ENCODE results near the gene TNFRSF25. TPM values are rescaled to one million over a fixed set of nuclear protein-coding genes. Genes with fewer than 3 reads are reported as not detected.
"Not testable (repeated sequence)": the region's sequence is repeated elsewhere in the genome, so short reads cannot be mapped to it uniquely, and the experiment has no call there.

Gene TNFRSF25
- total and polyA plus RNA-seq, 9 of the 15 experiments (the other 6 are each of a cell fraction or from before 2014, with no cell fraction given), result 0.24 to 0.49 TPM; not detected in 7

- ATAC-seq; H3K79me2 ChIP-seq (ENCODE audit: control insufficient read depth, insufficient read depth, low read length); H2AFZ ChIP-seq (ENCODE audit: low read depth, low read length); H3K9me1 ChIP-seq (ENCODE audit: control insufficient read depth, insufficient read depth, low read length); H3K4me3 ChIP-seq; in situ Hi-C loops (cut with MboI); H3K36me3 ChIP-seq (ENCODE audit: control insufficient read depth, insufficient read depth, low read length); H3K4me2 ChIP-seq (ENCODE audit: insufficient read depth, low read length); H3K9me3 ChIP-seq (replicated peaks; ENCODE audit: control insufficient read depth, insufficient read depth, low read depth, low read length); H3K27ac ChIP-seq (ENCODE audit: extremely low read depth, low read depth, low read length); DNase-seq (ENCODE audit: extremely low read depth in 1 of 4, low spot score in 3 of 4); intact Hi-C loops (cut with micrococcal nuclease); H3K9ac ChIP-seq (ENCODE audit: insufficient read depth in 1 of 2, low read depth in 2 of 2, low read length in 2 of 2); BruUV-seq (replicated peaks); CTCF ChIA-PET (ENCODE audit: low intra/inter-chr PET ratio); FAIRE-seq: not testable (repeated sequence)
- H3K4me1 ChIP-seq (replicated peaks in 1 of 2; ENCODE audit: control insufficient read depth in 2 of 2, insufficient read depth in 2 of 2, low read length in 2 of 2), result peaks cover 0 to 54% of the 10 kb centered on the region in 2 experiments; a peak in 2 of 5 replicates
- 1% methylated on average over 6 of the region's 10 CpGs for WGBS (ENCODE audit: insufficient coverage, low coverage, missing lambda C conversion rate)
- H3K27me3 ChIP-seq (ENCODE audit: control insufficient read depth in 2 of 2, insufficient read depth in 2 of 2, low read length in 2 of 2), result peaks cover 55 to 90% of the 10 kb centered on the region in 2 experiments
- POLR2A ChIA-PET, result interaction anchor here (0.6 to 1.5 kb wide), 2 partner anchors 10 to 248 kb away, joined by 3 read pairs; no protein-coding TSS in a partner anchor
- H4K20me1 ChIP-seq (replicated peaks; ENCODE audit: control insufficient read depth, insufficient read depth, low read length), result peaks cover 19% of the 10 kb centered on the region; the same call in 1 of the 2 replicates
Measured at GRCh38 chr1:6450486-6450885, 15.5 kb downstream of the TNFRSF25 start.

- POLR2A ChIA-PET, result interaction anchor here (0.6 to 0.7 kb wide), 2 partner anchors 95 to 229 kb away, joined by 3 read pairs; no protein-coding TSS in a partner anchor
- no peak for FAIRE-seq
Measured at GRCh38 chr1:6450005-6450450, 15.9 kb downstream of the TNFRSF25 start.

More at GRCh38 chr1:6450005-6450450, 15.9 kb downstream of the TNFRSF25 start:
- DNase-seq (ENCODE audit: extremely low read depth in 1 of 4, low spot score in 3 of 4) (no peak), ATAC-seq (no peak)
- peaks cover 5% of the 10 kb centered on the region for H3K9me1 ChIP-seq (ENCODE audit: control insufficient read depth, insufficient read depth, low read length)
- no TSS peak for BruUV-seq (replicated peaks)
- 6% methylated on average over 4 of the region's 7 CpGs for WGBS (ENCODE audit: insufficient coverage, low coverage, missing lambda C conversion rate)
- no peaks in the 10 kb centered on the region for H3K79me2 ChIP-seq (ENCODE audit: control insufficient read depth, insufficient read depth, low read length)
- peaks cover 55 to 87% of the 10 kb centered on the region in 2 experiments for H3K27me3 ChIP-seq (ENCODE audit: control insufficient read depth in 2 of 2, insufficient read depth in 2 of 2, low read length in 2 of 2)
- TF ChIP-seq MIER1 (IDR thresholded peaks at IDR 0.05; ENCODE audit: low read depth), result no peak
- peak; percentile 9; the same call in 1 of the 2 replicates for TF ChIP-seq STAG1 (CRISPR knock-in tag; IDR thresholded peaks at IDR 0.05; ENCODE audit: borderline replicate concordance)
- TF ChIP-seq ZNF780A (CRISPR knock-in tag; IDR thresholded peaks at IDR 0.05), result no peak
- intact Hi-C loops (cut with micrococcal nuclease), result no loop called here
- no peak overlapping the region for H3K9ac ChIP-seq (ENCODE audit: insufficient read depth in 1 of 2, low read depth in 2 of 2, low read length in 2 of 2)
- H3K4me1 ChIP-seq (replicated peaks in 1 of 2; ENCODE audit: control insufficient read depth in 2 of 2, insufficient read depth in 2 of 2, low read length in 2 of 2), result peaks cover 0 to 51% of the 10 kb centered on the region in 2 experiments; a peak in 2 of 5 replicates
- H3K4me3 ChIP-seq, result no peak overlapping the region
- H3K36me3 ChIP-seq (ENCODE audit: control insufficient read depth, insufficient read depth, low read length), result no peaks in the 10 kb centered on the region
- H4K20me1 ChIP-seq (replicated peaks; ENCODE audit: control insufficient read depth, insufficient read depth, low read length), result peaks cover 20% of the 10 kb centered on the region; the same call in 1 of the 2 replicates
- no peak overlapping the region for H2AFZ ChIP-seq (ENCODE audit: low read depth, low read length)
- no peak overlapping the region for H3K27ac ChIP-seq (ENCODE audit: extremely low read depth, low read depth, low read length)
- no peaks in the 10 kb centered on the region for H3K9me3 ChIP-seq (replicated peaks; ENCODE audit: control insufficient read depth, insufficient read depth, low read depth, low read length)
- CTCF ChIA-PET (ENCODE audit: low intra/inter-chr PET ratio), result no interaction called here
- in situ Hi-C loops (cut with MboI), result no loop called here
- no peak overlapping the region for H3K4me2 ChIP-seq (ENCODE audit: insufficient read depth, low read length)
